HL-60 (cell line): Measurements from ENCODE around the gene TSC22D2.

Source experiments
- DNase-seq, 2 experiments: peaks; one replicate each; pipeline ENCODE4 v3.0.0-alpha.2; 2010 to 2020; ENCODE audit warnings: low read depth in 1 of 2, low spot score in 1 of 2
- H3K27ac ChIP-seq: fragments of 250-450 bp; sonication (Bioruptor Pico); replicated peaks from 2 replicates; pipeline ENCODE4 v1.5.1; 2020; ENCODE audit warnings: mild to moderate bottlenecking, moderate library complexity
- H3K27me3 ChIP-seq: fragments of 250-450 bp; sonication (Bioruptor Pico); 2 replicates; pipeline ENCODE4 v1.5.1; 2021; ENCODE audit warnings: mild to moderate bottlenecking, moderate library complexity; ENCODE audit not compliant: insufficient read depth, poor library complexity, severe bottlenecking
- H3K4me3 ChIP-seq: replicated peaks from 2 replicates; pipeline ENCODE4 v1.5.1; 2011; ENCODE audit warnings: mild to moderate bottlenecking, control low read depth, low read length; ENCODE audit not compliant: insufficient read depth
- GABPA ChIP-seq: IDR thresholded peaks from 2 replicates; pipeline ENCODE4 v1.6.1; 2012; ENCODE audit warnings: low read depth
- POLR2AphosphoS5 ChIP-seq: IDR thresholded peaks from 2 replicates; pipeline ENCODE4 v1.6.1; 2012; ENCODE audit warnings: low read depth
- SPI1 ChIP-seq: IDR thresholded peaks from 2 replicates; pipeline ENCODE4 v1.6.1; 2012; ENCODE audit warnings: low read depth, mild to moderate bottlenecking, borderline replicate concordance
- TF ChIP-seq, protein P1 (sequence below): IDR thresholded peaks from one replicate; pipeline ENCODE4 v1.5.1; 2011; ENCODE audit warnings: low read length, control low read depth, inconsistent platforms; ENCODE audit not compliant: insufficient read depth
- TF ChIP-seq, protein P2 (sequence below): IDR thresholded peaks from 2 replicates; pipeline ENCODE4 v1.6.1; 2012; ENCODE audit warnings: low read depth; ENCODE audit not compliant: insufficient replicate concordance

The TSC22D2 gene

DNA sequence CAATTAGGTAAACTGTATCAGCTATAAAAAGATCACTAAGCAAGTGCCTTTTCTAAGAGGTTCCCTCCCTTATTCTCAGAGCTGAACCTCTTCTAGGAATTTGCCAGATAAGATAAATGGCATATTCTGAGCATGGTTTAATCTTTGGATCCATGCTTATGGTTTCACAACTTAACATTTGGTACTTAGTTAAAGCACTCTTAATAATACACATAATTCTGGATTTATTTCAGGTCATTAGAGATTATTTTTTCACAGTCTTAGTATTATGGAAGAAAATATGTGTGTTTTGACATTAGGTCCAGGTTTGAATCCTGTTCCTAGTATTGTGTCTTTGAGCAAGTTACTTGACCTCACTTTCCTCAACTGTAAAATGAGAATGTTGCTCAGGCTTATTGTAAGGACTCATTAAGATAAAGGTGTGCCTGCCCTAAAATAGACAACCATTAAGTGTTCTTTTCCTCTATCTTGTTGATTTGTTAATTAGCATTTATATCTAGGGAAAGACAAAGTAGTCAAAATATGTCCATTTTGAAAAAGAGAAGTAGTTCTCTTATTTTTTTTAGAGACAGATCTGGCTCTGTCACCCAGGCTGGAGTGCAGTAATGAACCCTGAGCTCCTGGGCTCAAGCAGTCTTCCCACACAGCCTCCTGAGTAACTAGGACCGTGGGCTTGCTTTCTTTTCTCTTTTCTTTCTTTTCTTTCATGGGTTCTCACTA, 43.4 kb downstream of the TSC22D2 start:
- TF ChIP-seq GABPA (no peak), SPI1 (no peak), POLR2AphosphoS5 (no peak)
- TF ChIP-seq, protein P1, sequence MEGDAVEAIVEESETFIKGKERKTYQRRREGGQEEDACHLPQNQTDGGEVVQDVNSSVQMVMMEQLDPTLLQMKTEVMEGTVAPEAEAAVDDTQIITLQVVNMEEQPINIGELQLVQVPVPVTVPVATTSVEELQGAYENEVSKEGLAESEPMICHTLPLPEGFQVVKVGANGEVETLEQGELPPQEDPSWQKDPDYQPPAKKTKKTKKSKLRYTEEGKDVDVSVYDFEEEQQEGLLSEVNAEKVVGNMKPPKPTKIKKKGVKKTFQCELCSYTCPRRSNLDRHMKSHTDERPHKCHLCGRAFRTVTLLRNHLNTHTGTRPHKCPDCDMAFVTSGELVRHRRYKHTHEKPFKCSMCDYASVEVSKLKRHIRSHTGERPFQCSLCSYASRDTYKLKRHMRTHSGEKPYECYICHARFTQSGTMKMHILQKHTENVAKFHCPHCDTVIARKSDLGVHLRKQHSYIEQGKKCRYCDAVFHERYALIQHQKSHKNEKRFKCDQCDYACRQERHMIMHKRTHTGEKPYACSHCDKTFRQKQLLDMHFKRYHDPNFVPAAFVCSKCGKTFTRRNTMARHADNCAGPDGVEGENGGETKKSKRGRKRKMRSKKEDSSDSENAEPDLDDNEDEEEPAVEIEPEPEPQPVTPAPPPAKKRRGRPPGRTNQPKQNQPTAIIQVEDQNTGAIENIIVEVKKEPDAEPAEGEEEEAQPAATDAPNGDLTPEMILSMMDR = no peak
- TF ChIP-seq, protein P2, sequence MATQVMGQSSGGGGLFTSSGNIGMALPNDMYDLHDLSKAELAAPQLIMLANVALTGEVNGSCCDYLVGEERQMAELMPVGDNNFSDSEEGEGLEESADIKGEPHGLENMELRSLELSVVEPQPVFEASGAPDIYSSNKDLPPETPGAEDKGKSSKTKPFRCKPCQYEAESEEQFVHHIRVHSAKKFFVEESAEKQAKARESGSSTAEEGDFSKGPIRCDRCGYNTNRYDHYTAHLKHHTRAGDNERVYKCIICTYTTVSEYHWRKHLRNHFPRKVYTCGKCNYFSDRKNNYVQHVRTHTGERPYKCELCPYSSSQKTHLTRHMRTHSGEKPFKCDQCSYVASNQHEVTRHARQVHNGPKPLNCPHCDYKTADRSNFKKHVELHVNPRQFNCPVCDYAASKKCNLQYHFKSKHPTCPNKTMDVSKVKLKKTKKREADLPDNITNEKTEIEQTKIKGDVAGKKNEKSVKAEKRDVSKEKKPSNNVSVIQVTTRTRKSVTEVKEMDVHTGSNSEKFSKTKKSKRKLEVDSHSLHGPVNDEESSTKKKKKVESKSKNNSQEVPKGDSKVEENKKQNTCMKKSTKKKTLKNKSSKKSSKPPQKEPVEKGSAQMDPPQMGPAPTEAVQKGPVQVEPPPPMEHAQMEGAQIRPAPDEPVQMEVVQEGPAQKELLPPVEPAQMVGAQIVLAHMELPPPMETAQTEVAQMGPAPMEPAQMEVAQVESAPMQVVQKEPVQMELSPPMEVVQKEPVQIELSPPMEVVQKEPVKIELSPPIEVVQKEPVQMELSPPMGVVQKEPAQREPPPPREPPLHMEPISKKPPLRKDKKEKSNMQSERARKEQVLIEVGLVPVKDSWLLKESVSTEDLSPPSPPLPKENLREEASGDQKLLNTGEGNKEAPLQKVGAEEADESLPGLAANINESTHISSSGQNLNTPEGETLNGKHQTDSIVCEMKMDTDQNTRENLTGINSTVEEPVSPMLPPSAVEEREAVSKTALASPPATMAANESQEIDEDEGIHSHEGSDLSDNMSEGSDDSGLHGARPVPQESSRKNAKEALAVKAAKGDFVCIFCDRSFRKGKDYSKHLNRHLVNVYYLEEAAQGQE = no peak
- no peak overlapping the region; the same call in 1 of the 2 replicates for H3K27ac ChIP-seq

DNA sequence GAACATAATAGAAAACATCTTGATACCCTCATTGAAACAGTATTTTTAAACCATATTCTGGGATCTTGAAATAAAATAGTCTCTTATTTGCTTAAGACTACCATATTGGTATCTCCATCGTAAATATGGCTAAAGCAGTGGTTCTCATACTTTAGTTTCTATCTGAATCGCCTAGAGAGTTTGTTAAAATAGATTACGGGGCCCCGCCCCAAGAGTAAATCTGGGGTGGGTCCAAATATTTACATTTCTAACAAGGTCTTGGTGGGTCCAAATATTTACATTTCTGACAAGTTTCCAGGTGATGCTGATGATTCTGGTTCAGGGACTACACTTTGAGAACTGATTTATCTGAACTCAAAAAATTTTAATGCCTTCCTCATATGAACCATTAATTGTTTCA, 45.3 kb downstream of the TSC22D2 start:
- H3K4me3 ChIP-seq = no peak overlapping the region
- H3K27me3 ChIP-seq = no peaks in the 10 kb centered on the region
- no peak overlapping the region for H3K27ac ChIP-seq
- DNase-seq = no peak
- TF ChIP-seq, protein P2 = no peak
- TF ChIP-seq, protein P1 = no peak
- TF ChIP-seq GABPA = no peak

More for the DNA sequence above, 43.4 kb downstream of the TSC22D2 start:
- no peak for DNase-seq
- H3K27me3 ChIP-seq = no peaks in the 10 kb centered on the region
- H3K4me3 ChIP-seq = no peak overlapping the region

DNA sequence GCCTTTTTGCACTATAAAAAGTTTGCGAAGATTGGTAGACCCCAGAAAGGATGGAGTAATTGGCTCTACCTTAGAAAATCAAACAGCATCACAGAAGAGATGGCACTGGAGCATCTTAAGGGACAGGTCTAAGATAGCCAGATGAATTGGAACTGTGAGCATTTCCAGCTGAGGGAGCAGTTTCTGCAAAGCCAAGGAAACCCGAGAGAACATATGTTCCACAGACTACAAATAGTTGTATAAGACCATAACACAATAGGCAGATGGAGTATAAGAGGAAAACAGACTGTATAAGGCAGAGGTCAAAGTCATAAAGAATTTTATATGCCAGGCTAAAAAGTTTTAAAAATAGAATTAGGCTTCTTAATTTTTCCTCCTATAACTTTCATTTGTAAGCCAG, 46.0 kb downstream of the TSC22D2 start:
- no peaks in the 10 kb centered on the region for H3K27me3 ChIP-seq
- DNase-seq = no peak
- H3K27ac ChIP-seq = no peak overlapping the region
- no peak overlapping the region for H3K4me3 ChIP-seq
- no peak for TF ChIP-seq POLR2AphosphoS5
- TF ChIP-seq, protein P2 = no peak
- TF ChIP-seq GABPA = no peak
- TF ChIP-seq SPI1 = no peak
- TF ChIP-seq, protein P1 = no peak
